PC-9 (cell line): Measurements from ENCODE around the gene DMTF1. TPM values are rescaled to one million over a fixed set of nuclear protein-coding genes. Genes with fewer than 3 reads are reported as not detected.

Source experiments
- BruUV-seq: library from RNA; stranded (reverse); fragments of 400-500 nt; replicated peaks from 2 replicates; lab custom pipeline; 2021; lab: Mats Ljungman, UMichigan
- CTCF ChIA-PET: fragments of 300-600 bp; sonication (Branson Sonifier 250); formaldehyde crosslinking; loops from one replicate; lab custom pipeline; 2022; ENCODE audit warnings: antibody characterized with exemption; lab: Charles Lee
- POLR2A ChIA-PET: fragments of 300-600 bp; sonication (Branson Sonifier 250); formaldehyde crosslinking; loops from one replicate; lab custom pipeline; 2022; ENCODE audit warnings: antibody characterized with exemption; ENCODE audit not compliant: unreplicated experiment; lab: Charles Lee
- DNase-seq, 2 experiments: peaks; one replicate each; pipeline versions ENCODE4 v3.0.0 to v3.0.0-alpha.2; 2015 to 2022; ENCODE audit warnings: mixed read lengths in 1 of 2
- H2AFZ ChIP-seq: fragments of 200-600 bp; sonication (generic); 2 replicates; pipeline ENCODE4 v1.8.1; 2017; ENCODE audit warnings: antibody characterized with exemption
- H3F3A ChIP-seq: fragments of 200-600 bp; sonication (generic); 2 replicates; pipeline ENCODE4 v1.8.1; 2017; ENCODE audit warnings: antibody characterized with exemption, mild to moderate bottlenecking, low read depth; ENCODE audit not compliant: insufficient read depth
- H3K27ac ChIP-seq: fragments of 200-600 bp; sonication (generic); 2 replicates; pipeline ENCODE4 v1.6.1; 2016; ENCODE audit warnings: mixed run types
- H3K27me3 ChIP-seq: fragments of 200-600 bp; sonication (generic); 2 replicates; pipeline ENCODE4 v1.6.1; 2016; ENCODE audit warnings: low read depth, mixed run types; ENCODE audit not compliant: insufficient read depth
- H3K36me3 ChIP-seq: fragments of 200-600 bp; sonication (generic); 2 replicates; pipeline ENCODE4 v1.6.1; 2016; ENCODE audit warnings: low read depth, mixed run types
- H3K4me1 ChIP-seq: fragments of 200-600 bp; sonication (generic); replicated peaks from 2 replicates; pipeline ENCODE4 v1.6.1; 2016; ENCODE audit warnings: mixed run types; ENCODE audit not compliant: insufficient read depth
- H3K4me2 ChIP-seq: fragments of 200-600 bp; sonication (generic); 2 replicates; pipeline ENCODE4 v1.6.1; 2017; ENCODE audit warnings: mixed run types
- H3K4me3 ChIP-seq: fragments of 200-600 bp; sonication (generic); 2 replicates; pipeline ENCODE4 v1.6.1; 2016; ENCODE audit warnings: mixed run types
- H3K79me2 ChIP-seq: fragments of 200-600 bp; sonication (generic); 2 replicates; pipeline ENCODE4 v1.6.1; 2017; ENCODE audit warnings: low read depth, mixed run types
- H3K9me2 ChIP-seq: fragments of 200-600 bp; sonication (generic); 2 replicates; pipeline ENCODE4 v1.8.1; 2017; ENCODE audit warnings: mild to moderate bottlenecking; ENCODE audit not compliant: insufficient read depth
- H3K9me3 ChIP-seq: fragments of 200-600 bp; sonication (generic); 2 replicates; pipeline ENCODE4 v1.8.1; 2016; ENCODE audit warnings: low read depth; ENCODE audit not compliant: insufficient read depth
- H4K20me1 ChIP-seq: fragments of 200-600 bp; sonication (generic); 2 replicates; pipeline ENCODE4 v1.8.1; 2017; ENCODE audit not compliant: insufficient read depth
- CTCF ChIP-seq: fragments of 200-600 bp; sonication (generic); conservative IDR thresholded peaks from 2 replicates; pipeline ENCODE4 v1.6.1; 2017; ENCODE audit warnings: mixed run types, antibody characterized with exemption, mild to moderate bottlenecking, moderate library complexity
- EZH2 ChIP-seq: fragments of 200-600 bp; sonication (generic); IDR thresholded peaks from 2 replicates; pipeline ENCODE4 v1.8.0; 2017; ENCODE audit warnings: antibody characterized with exemption, low read depth
- intact Hi-C: fragments of 100-400 bp; cut with micrococcal nuclease; formaldehyde crosslinking; loops from one replicate; pipeline ENCODE4 v1.10.0; 2022; ENCODE audit not compliant: unreplicated experiment
- total RNA-seq: library from RNA; stranded (reverse); gene quantifications from 2 replicates; pipeline ENCODE4 v1.2.3, GENCODE V29; 2021

The DMTF1 gene
- total RNA-seq, 1 experiment from 2014 or later, result 54.0 TPM

GRCh38 chr7:87127019-87127418, 25.2 kb upstream of the DMTF1 start:
- CTCF ChIA-PET, result no interaction called here

GRCh38 chr7:87128861-87129267, 23.4 kb upstream of the DMTF1 start:
- Histone ChIP-seq H3K9me3 (no peaks in the 10 kb centered on the region), H3K4me3 (no peak overlapping the region), H3K4me1 (no peaks in the 10 kb centered on the region), H3K79me2 (no peaks in the 10 kb centered on the region), H3K9me2 (no peaks in the 10 kb centered on the region; the same call in 1 of the 2 replicates), H3K4me2 (no peak overlapping the region), H3K27me3 (no peaks in the 10 kb centered on the region), H3K27ac (no peak overlapping the region), H2AFZ (peak overlapping the region; percentile 15; the same call in 1 of the 2 replicates), H3K36me3 (no peaks in the 10 kb centered on the region), H4K20me1 (no peaks in the 10 kb centered on the region), H3F3A (no peaks in the 10 kb centered on the region)
- no TSS peak for BruUV-seq
- CTCF ChIA-PET, result no interaction called here
- TF ChIP-seq CTCF (no peak), EZH2 (no peak)
- POLR2A ChIA-PET, result no interaction called here
- DNase-seq, result no peak
- intact Hi-C loops, result no loop called here

More at GRCh38 chr7:87127019-87127418, 25.2 kb upstream of the DMTF1 start:
- no TSS peak for BruUV-seq
- Histone ChIP-seq H3K36me3 (no peaks in the 10 kb centered on the region), H3K4me1 (no peaks in the 10 kb centered on the region), H2AFZ (no peak overlapping the region), H3K4me3 (no peak overlapping the region), H3K9me3 (no peaks in the 10 kb centered on the region), H3F3A (no peaks in the 10 kb centered on the region), H3K4me2 (no peak overlapping the region), H3K79me2 (no peaks in the 10 kb centered on the region), H3K27ac (no peak overlapping the region), H4K20me1 (no peaks in the 10 kb centered on the region), H3K9me2 (no peaks in the 10 kb centered on the region), H3K27me3 (no peaks in the 10 kb centered on the region)
- intact Hi-C loops, result no loop called here
- TF ChIP-seq CTCF, result no peak
- TF ChIP-seq EZH2, result no peak
- POLR2A ChIA-PET, result no interaction called here
- DNase-seq, result no peak

- no peaks in the 10 kb centered on the region; the same call in 1 of the 2 replicates for H3K9me2 ChIP-seq
- DNase-seq, result no peak
- no TSS peak for BruUV-seq
- TF ChIP-seq EZH2, result no peak
- no peak for TF ChIP-seq CTCF
- CTCF ChIA-PET, result no interaction called here
- no peaks in the 10 kb centered on the region for H3K9me3 ChIP-seq
- POLR2A ChIA-PET, result no interaction called here
- H3K4me1 ChIP-seq, result no peaks in the 10 kb centered on the region
- H3K79me2 ChIP-seq, result no peaks in the 10 kb centered on the region
- H2AFZ ChIP-seq, result peak overlapping the region; percentile 50; the same call in 1 of the 2 replicates
- H4K20me1 ChIP-seq, result no peaks in the 10 kb centered on the region
- no peaks in the 10 kb centered on the region for H3K27me3 ChIP-seq
- no peaks in the 10 kb centered on the region for H3F3A ChIP-seq
- H3K36me3 ChIP-seq, result no peaks in the 10 kb centered on the region
- no peak overlapping the region for H3K27ac ChIP-seq
- intact Hi-C loops, result no loop called here
- H3K4me3 ChIP-seq, result no peak overlapping the region
- H3K4me2 ChIP-seq, result no peak overlapping the region
Measured at GRCh38 chr7:87129332-87129731, 22.9 kb upstream of the DMTF1 start.
